T-cell (primary cell): ENCODE results near the gene MRI1. TPM values are rescaled to one million over a fixed set of nuclear protein-coding genes. Genes with fewer than 3 reads are reported as not detected.
"Not testable (repeated sequence)": the region's sequence is repeated elsewhere in the genome, so short reads cannot be mapped to it uniquely, and the experiment has no call there.

Source experiments
- ATAC-seq, 4 experiments: fragments of 200-7000 bp in 3 of 4; fragments of 150-1000 bp in 1 of 4; cut with Tn5 transposase; replicated peaks in 1 of 4; 1 replicate in 3 of 4; 2 replicates in 1 of 4; pipeline ENCODE4 v1.10.0; 2021; ENCODE audit warnings: moderate library complexity in 3 of 4, mild to moderate bottlenecking in 2 of 4, moderate number of reproducible peaks in 1 of 4
- CTCF ChIA-PET, 2 donors: fragments of 300-600 bp; sonication (Branson Sonifier 250); formaldehyde crosslinking; loops; one replicate each; lab custom pipeline; 2022; ENCODE audit warnings: antibody characterized with exemption in 2 of 2; lab: Charles Lee
- POLR2A ChIA-PET, 2 donors: fragments of 300-600 bp; sonication (Branson Sonifier 250); formaldehyde crosslinking; loops; one replicate each; lab custom pipeline; 2022; ENCODE audit warnings: antibody characterized with exemption in 2 of 2; lab: Charles Lee
- DNase-seq, 35 experiments: peaks; one replicate each; pipeline versions ENCODE4 v3.0.0 to v3.0.0-alpha.2; 2013 to 2023
- H3K27ac ChIP-seq: one replicate; pipeline ENCODE4 v1.5.1; 2013; ENCODE audit warnings: low read length
- H3K27me3 ChIP-seq, 2 experiments: replicated peaks in 1 of 2; 1 replicate in 1 of 2; 2 replicates in 1 of 2; pipeline versions ENCODE4 v1.6.1 to v1.7.0; 2013; ENCODE audit warnings: low read length in 1 of 2, mixed read lengths in 1 of 2; ENCODE audit not compliant: control insufficient read depth in 2 of 2, insufficient read depth in 2 of 2; ENCODE audit errors: extremely low read depth in 1 of 2
- H3K36me3 ChIP-seq, 2 donors: 1 replicate in 1 of 2; 2 replicates in 1 of 2; pipeline versions ENCODE4 v1.6.1 to v1.7.0; 2013; ENCODE audit warnings: low read length in 1 of 2; ENCODE audit not compliant: control insufficient read depth in 2 of 2, insufficient read depth in 1 of 2; ENCODE audit errors: extremely low read depth in 1 of 2
- H3K4me1 ChIP-seq, 2 experiments: 1 replicate in 1 of 2; 2 replicates in 1 of 2; pipeline versions ENCODE4 v1.6.1 to v1.7.0; 2013; ENCODE audit warnings: low read length in 2 of 2, mixed read lengths in 1 of 2; ENCODE audit not compliant: insufficient read depth in 2 of 2, control insufficient read depth in 1 of 2; ENCODE audit errors: extremely low read depth in 1 of 2
- H3K4me3 ChIP-seq, 2 donors: 1 replicate in 1 of 2; 2 replicates in 1 of 2; pipeline versions ENCODE4 v1.5.1 to v1.7.0; 2013; ENCODE audit warnings: mild to moderate bottlenecking in 2 of 2, low read length in 1 of 2, moderate library complexity in 1 of 2; ENCODE audit not compliant: control insufficient read depth in 1 of 2; ENCODE audit errors: extremely low read depth in 1 of 2
- H3K9me3 ChIP-seq: 2 replicates; pipeline ENCODE4 v1.7.0; 2013
- H3K27ac Mint-ChIP-seq, 2 donors: one replicate each; pipeline ENCODE4 v1.8.0; 2020 to 2021; ENCODE audit warnings: mild to moderate bottlenecking in 2 of 2, mixed read lengths in 2 of 2
- H3K27me3 Mint-ChIP-seq, 2 donors: one replicate each; pipeline ENCODE4 v1.8.0; 2021 to 2022; ENCODE audit warnings: mixed read lengths in 2 of 2
- H3K36me3 Mint-ChIP-seq: one replicate; pipeline ENCODE4 v1.8.0; 2021; ENCODE audit warnings: mixed read lengths
- H3K4me1 Mint-ChIP-seq, 3 donors: one replicate each; pipeline ENCODE4 v1.8.0; 2020 to 2022; ENCODE audit warnings: mixed read lengths in 3 of 3, mild to moderate bottlenecking in 1 of 3
- H3K4me3 Mint-ChIP-seq, 3 donors: one replicate each; pipeline ENCODE4 v1.8.0; 2020 to 2022; ENCODE audit warnings: mild to moderate bottlenecking in 3 of 3, mixed read lengths in 3 of 3, moderate library complexity in 3 of 3
- H3K9me3 Mint-ChIP-seq, 3 donors: one replicate each; pipeline ENCODE4 v1.8.0; 2020 to 2022; ENCODE audit warnings: mixed read lengths in 3 of 3
- WGBS: methylation state at CpG from one replicate; pipeline ENCODE4 v1.1.5; 2013; ENCODE audit warnings: missing lambda C conversion rate; ENCODE audit not compliant: insufficient coverage; 5-methylcytosine and 5-hydroxymethylcytosine counted together
- total RNA-seq, 35 experiments: library from RNA in 6 of 35; stranded (reverse) in 6 of 35; fragments of 120-200 nt in 1 of 35; gene quantifications; one replicate each; pipeline versions ENCODE4 v1.2.1 to v1.2.4 and lab custom pipeline; 2013 to 2026

The MRI1 gene
- total RNA-seq, 5 donors from 2014 or later (not counting 1 experiment from before 2014, with no cell fraction given): 37.6 to 107 (median 94.3) TPM

DNA sequence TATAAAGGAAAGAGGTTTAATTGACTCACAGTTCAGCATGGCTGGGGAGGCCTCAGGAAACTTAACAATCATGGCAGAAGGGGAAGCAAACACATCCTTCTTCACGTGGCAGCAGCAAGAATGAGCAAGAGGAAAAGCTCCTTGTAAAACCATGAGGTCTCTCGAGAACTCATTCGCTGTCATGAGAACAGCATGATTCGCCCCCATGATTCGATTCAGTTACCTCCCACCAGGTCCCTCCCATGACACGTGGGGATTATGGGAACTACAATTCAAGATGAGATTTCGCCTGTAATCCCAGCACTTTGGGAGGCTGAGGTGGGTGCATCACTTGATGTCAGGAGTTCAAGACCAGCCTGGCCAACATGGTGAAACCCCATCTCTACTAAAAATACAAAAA, 10.7 kb upstream of the MRI1 start:
- peaks cover 9 to 68% of the 10 kb centered on the region in 2 donors for H3K36me3 ChIP-seq
- H3K4me1 Mint-ChIP-seq: peaks cover 20 to 23% (median 20%) of the 10 kb centered on the region in 3 donors
- CTCF ChIA-PET, H3K27ac Mint-ChIP-seq, H3K4me3 ChIP-seq, POLR2A ChIA-PET, ATAC-seq, DNase-seq, H3K4me3 Mint-ChIP-seq, H3K27me3 ChIP-seq, H3K27ac ChIP-seq, H3K27me3 Mint-ChIP-seq, H3K9me3 Mint-ChIP-seq, H3K9me3 ChIP-seq: not testable (repeated sequence)
- H3K4me1 ChIP-seq: peaks cover 2 to 25% of the 10 kb centered on the region in 2 experiments
- WGBS: 83% methylated on average over 1 of the region's 7 CpGs
- peaks cover 29% of the 10 kb centered on the region for H3K36me3 Mint-ChIP-seq

DNA sequence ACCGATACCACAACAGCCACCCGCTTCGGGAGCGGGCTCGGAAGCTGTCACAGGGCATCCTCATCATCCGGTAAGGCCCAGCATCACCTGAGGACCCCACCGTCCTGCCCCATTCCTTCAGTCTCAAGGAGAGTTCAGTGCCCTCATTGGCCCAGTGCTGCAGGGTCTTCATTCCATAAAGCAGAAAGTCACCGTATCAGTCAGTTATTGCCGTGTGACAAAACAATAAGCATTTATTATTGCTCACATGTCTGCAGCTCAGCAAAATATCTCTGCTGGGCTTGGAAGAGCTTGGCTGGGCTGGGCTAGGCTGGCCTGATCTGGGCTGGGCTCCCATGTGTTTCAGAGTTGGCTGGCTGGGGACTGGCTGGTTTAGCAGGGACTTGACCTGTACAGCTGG, 8.1 kb upstream of the MRI1 start:
- H3K27me3 ChIP-seq: no peaks in the 10 kb centered on the region
- no peak overlapping the region for H3K27ac ChIP-seq
- Mint-ChIP-seq H3K36me3 (peaks cover 30% of the 10 kb centered on the region), H3K27ac (no peak overlapping the region), H3K4me1 (peaks cover 0 to 3% (median 2%) of the 10 kb centered on the region in 3 donors), H3K9me3 (no peaks in the 10 kb centered on the region), H3K27me3 (no peaks in the 10 kb centered on the region), H3K4me3 (no peak overlapping the region)
- H3K4me1 ChIP-seq: peaks cover 0 to 5% of the 10 kb centered on the region in 2 experiments
- no peak overlapping the region for H3K4me3 ChIP-seq
- ChIA-PET POLR2A (interaction anchor here in 1 of 2 donors (0.6 kb wide), 1 partner anchor 746 kb away, joined by 3 read pairs; no protein-coding TSS in a partner anchor), CTCF (no interaction called here)
- DNase-seq: no peak
- no peak for ATAC-seq
- over 99% methylated on average over 9 of the region's 9 CpGs for WGBS
- H3K36me3 ChIP-seq: peaks cover 10 to 79% of the 10 kb centered on the region in 2 donors
- no peaks in the 10 kb centered on the region for H3K9me3 ChIP-seq

DNA sequence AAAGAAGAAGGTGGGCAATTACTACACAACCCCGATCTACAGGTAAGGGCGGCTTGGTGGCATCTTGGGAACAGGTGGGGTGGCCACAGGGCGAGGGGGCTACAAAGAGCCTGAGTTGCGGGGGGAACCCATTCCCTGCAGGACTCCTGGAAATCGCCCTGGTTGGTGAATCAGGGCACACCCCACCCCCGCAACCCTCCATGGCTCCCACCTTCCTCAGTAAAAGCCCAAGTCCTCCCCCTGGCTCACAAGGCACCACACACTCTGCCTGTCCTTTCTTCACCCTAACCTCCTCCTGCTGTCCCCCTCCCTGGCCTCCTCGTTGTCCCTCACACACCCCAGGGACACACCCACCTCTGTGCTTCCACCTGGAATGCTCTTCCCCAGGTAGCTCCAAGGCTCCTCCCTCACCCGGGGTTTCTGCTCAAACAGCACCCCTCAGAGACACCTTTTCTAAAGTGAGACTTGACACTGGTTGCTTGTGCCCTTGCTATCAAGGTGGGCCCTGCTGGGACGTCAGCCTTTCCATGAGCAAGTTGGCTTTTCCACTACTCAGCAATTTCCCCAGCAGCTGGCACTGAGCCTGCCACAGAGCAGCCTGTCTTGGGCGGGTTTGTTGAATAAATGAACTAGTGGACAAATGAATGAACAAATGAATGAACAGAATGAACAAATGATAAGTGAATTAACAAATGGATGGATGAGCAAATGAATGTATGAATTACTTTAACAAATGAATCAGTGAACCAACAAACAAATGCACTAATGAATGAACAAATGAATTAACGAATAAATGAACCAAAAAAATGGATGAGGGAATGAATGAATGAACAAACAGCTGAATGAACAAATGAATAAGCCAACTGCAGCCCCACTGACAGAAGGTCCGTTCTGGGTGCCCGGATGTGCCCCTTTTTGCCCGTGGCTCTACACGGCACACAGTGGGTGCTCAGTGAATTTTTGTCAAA, 6.2 kb upstream of the MRI1 start:
- Mint-ChIP-seq H3K27me3 (no peaks in the 10 kb centered on the region), H3K9me3 (no peaks in the 10 kb centered on the region), H3K4me1 (peaks cover 0 to 3% (median 1%) of the 10 kb centered on the region in 3 donors), H3K4me3 (no peak overlapping the region), H3K36me3 (peaks cover 33% of the 10 kb centered on the region), H3K27ac (no peak overlapping the region)
- 90% methylated on average over 11 of the region's 15 CpGs for WGBS
- peaks cover 0 to 2% of the 10 kb centered on the region in 2 experiments for H3K4me1 ChIP-seq
- no peak overlapping the region for H3K4me3 ChIP-seq
- no peak for ATAC-seq
- H3K9me3 ChIP-seq: no peaks in the 10 kb centered on the region
- no peaks in the 10 kb centered on the region for H3K27me3 ChIP-seq
- peaks cover 10 to 74% of the 10 kb centered on the region in 2 donors for H3K36me3 ChIP-seq
- POLR2A ChIA-PET: interaction anchor here in 1 of 2 donors (0.6 kb wide), 1 partner anchor 19 kb away, joined by 3 read pairs; no protein-coding TSS in a partner anchor
- no peak overlapping the region for H3K27ac ChIP-seq
- no peak for DNase-seq
- CTCF ChIA-PET: no interaction called here

DNA sequence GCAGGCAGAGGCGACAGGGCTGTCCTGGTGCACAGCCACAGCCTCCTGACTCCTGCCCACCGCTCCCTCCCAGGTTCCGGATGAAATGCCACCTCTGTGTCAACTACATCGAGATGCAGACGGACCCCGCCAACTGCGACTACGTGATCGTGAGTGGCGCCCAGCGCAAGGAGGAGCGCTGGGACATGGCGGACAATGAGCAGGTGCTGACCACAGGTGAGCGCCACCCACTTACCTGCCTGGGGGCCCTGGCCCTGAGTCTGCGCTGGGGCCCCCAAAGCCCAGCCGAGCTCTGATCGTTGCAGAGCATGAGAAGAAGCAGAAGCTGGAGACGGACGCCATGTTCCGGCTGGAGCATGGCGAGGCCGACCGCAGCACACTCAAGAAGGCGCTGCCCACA, 5.5 kb upstream of the MRI1 start:
- no peaks in the 10 kb centered on the region for H3K27me3 Mint-ChIP-seq
- peaks cover 13 to 72% of the 10 kb centered on the region in 2 donors for H3K36me3 ChIP-seq
- H3K4me3 Mint-ChIP-seq: no peak overlapping the region
- WGBS: 96% methylated on average over 23 of the region's 24 CpGs
- ATAC-seq: no peak
- no peaks in the 10 kb centered on the region for H3K9me3 Mint-ChIP-seq
- DNase-seq: no peak
- H3K36me3 Mint-ChIP-seq: peaks cover 33% of the 10 kb centered on the region
- peaks cover 0 to 6% (median 5%) of the 10 kb centered on the region in 3 donors for H3K4me1 Mint-ChIP-seq
- CTCF ChIA-PET: interaction anchor here in 1 of 2 donors (0.6 kb wide), 1 partner anchor 461 kb away, joined by 10 read pairs; no protein-coding TSS in a partner anchor
- H3K4me1 ChIP-seq: peaks cover 0 to 8% of the 10 kb centered on the region in 2 experiments
- no peak overlapping the region for H3K27ac Mint-ChIP-seq
- H3K9me3 ChIP-seq: no peaks in the 10 kb centered on the region
- POLR2A ChIA-PET: interaction anchor here in 1 of 2 donors (0.6 kb wide), 1 partner anchor 19 kb away, joined by 3 read pairs; no protein-coding TSS in a partner anchor
- H3K4me3 ChIP-seq: no peak overlapping the region
- no peak overlapping the region for H3K27ac ChIP-seq
- no peaks in the 10 kb centered on the region for H3K27me3 ChIP-seq

DNA sequence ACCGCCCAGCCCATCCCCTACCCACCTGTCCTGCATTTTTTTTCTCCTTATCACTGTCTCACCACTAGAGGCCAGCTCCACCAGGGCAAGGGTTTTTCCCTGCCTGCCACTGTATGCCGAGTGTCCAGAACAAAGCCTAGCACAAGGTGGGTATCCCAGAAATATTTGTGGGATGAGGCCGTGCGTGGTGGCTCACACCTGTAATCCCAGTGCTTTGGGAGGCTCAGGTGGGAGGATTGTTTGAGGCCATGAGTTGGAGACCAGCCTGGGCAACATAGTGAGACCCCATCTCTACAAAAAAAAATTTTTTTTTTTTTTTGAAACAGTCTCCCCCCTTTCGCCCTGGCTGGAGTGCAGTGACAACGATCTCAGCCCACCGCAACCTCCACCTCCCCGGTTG, 2.9 kb upstream of the MRI1 start:
- Mint-ChIP-seq H3K9me3 (no peaks in the 10 kb centered on the region), H3K27me3 (no peaks in the 10 kb centered on the region), H3K27ac (no peak overlapping the region), H3K4me1 (peaks cover 15 to 22% (median 17%) of the 10 kb centered on the region in 3 donors), H3K4me3 (no peak overlapping the region), H3K36me3 (peaks cover 20% of the 10 kb centered on the region)
- no peak overlapping the region for H3K27ac ChIP-seq
- WGBS: 75% methylated on average over 2 of the region's 8 CpGs
- ChIA-PET CTCF (no interaction called here), POLR2A (interaction anchor here (0.6 to 0.7 kb wide), 2 partner anchors 11 to 62 kb away, joined by 3 read pairs; no protein-coding TSS in a partner anchor)
- no peak for DNase-seq
- H3K4me3 ChIP-seq: no peak overlapping the region
- H3K36me3 ChIP-seq: peaks cover 7 to 51% of the 10 kb centered on the region in 2 donors
- H3K9me3 ChIP-seq: no peaks in the 10 kb centered on the region
- no peaks in the 10 kb centered on the region for H3K27me3 ChIP-seq
- ATAC-seq: no peak
- peaks cover 0 to 26% of the 10 kb centered on the region in 2 experiments for H3K4me1 ChIP-seq

DNA sequence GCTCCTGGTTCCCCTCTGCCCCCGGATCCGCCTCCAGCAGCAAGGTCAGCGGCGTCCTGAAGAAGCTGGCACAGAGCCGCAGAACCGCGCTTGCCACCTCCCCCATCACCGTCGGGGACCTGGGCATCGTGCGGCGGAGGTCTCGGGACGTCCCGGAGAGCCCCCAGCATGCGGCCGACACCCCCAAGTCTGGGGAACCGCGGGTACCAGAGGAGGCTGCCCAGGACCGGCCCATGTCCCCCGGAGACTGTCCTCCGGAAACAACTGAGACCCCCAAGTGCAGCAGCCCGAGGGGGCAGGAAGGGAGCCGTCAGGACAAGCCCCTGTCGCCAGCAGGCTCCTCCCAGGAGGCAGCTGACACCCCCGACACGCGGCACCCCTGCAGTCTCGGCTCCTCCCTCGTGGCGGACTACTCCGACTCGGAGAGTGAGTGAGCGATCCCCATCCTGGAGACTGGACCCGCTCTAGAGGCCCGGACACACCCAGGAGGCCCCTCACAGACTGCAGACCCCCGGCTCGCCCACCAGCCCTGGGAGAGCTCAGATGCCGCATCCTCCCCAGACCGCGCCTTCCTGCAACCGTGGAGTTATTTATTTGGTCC, 1.6 kb upstream of the MRI1 start:
- Mint-ChIP-seq H3K4me3 (peak overlapping the region in 2 of 3 donors; percentile 24 to 93), H3K4me1 (peaks cover 16 to 22% (median 19%) of the 10 kb centered on the region in 3 donors), H3K27ac (no peak overlapping the region), H3K9me3 (no peaks in the 10 kb centered on the region), H3K36me3 (peaks cover 15% of the 10 kb centered on the region), H3K27me3 (no peaks in the 10 kb centered on the region)
- Histone ChIP-seq H3K36me3 (peaks cover 7 to 38% of the 10 kb centered on the region in 2 donors), H3K4me1 (peaks cover 0 to 26% of the 10 kb centered on the region in 2 experiments), H3K27ac (no peak overlapping the region), H3K27me3 (no peaks in the 10 kb centered on the region), H3K4me3 (no peak overlapping the region), H3K9me3 (no peaks in the 10 kb centered on the region)
- WGBS: 93% methylated on average over 31 of the region's 42 CpGs
- CTCF ChIA-PET: no interaction called here
- no peak for DNase-seq
- POLR2A ChIA-PET: interaction anchor here in 1 of 2 donors (0.6 kb wide), 1 partner anchor 256 kb away, joined by 3 read pairs; no protein-coding TSS in a partner anchor
- ATAC-seq: no peak
